GM19452 (cell line): ENCODE measurements around the gene DIP2C.
"Not testable (repeated sequence)": the region's sequence is repeated elsewhere in the genome, so short reads cannot be mapped to it uniquely, and the experiment has no call there.

ENCODE experiments used
- ATAC-seq: cut with Tn5 transposase; IDR thresholded peaks from one replicate; pipeline ENCODE4 v1.9.1; 2021; ENCODE audit not compliant: unreplicated experiment

The DIP2C gene

GRCh38 chr10:398954-399353, 290.5 kb downstream of the DIP2C start:
- ATAC-seq, result no peak

- ATAC-seq, result no peak
These were observed 292.0 kb downstream of the DIP2C start for GRCh38 chr10:397321-398068.

DNA sequence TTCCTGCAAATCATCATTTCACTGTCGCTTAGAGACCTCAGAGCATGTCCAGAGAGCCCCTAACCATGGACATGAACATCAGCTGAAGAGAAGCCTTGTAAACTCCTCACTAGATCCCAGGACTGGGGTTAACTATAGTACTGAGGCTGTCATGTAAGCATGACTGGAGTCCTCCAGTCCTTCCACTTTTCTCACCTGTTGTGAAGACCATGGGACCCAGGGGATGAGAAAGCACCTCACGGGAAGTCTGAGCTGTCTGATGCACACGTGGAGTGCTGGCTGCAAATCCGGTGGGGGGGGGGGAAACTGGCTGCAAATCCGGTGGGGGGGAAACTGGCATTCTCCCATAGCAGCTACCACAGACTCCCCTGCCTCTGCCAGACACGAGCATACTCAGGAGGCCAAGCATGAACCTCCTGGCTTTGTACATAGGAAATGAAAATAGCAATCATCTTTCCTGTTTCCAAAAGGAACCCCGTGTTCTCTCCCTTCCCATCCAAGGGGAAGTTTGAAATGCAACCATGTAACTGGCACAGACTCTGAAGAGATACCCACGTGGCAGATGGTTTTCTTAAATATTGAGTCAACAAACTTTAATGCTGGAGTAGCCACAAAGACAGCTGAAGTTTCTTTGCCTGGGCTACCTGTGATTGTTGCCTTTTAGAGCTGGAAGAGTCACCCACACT, 292.8 kb downstream of the DIP2C start:
- no peak for ATAC-seq

- no peak for ATAC-seq
These were observed 293.4 kb downstream of the DIP2C start for GRCh38 chr10:396107-396506.

- ATAC-seq, result no peak
These were observed 293.8 kb downstream of the DIP2C start for GRCh38 chr10:395665-396064.

DNA sequence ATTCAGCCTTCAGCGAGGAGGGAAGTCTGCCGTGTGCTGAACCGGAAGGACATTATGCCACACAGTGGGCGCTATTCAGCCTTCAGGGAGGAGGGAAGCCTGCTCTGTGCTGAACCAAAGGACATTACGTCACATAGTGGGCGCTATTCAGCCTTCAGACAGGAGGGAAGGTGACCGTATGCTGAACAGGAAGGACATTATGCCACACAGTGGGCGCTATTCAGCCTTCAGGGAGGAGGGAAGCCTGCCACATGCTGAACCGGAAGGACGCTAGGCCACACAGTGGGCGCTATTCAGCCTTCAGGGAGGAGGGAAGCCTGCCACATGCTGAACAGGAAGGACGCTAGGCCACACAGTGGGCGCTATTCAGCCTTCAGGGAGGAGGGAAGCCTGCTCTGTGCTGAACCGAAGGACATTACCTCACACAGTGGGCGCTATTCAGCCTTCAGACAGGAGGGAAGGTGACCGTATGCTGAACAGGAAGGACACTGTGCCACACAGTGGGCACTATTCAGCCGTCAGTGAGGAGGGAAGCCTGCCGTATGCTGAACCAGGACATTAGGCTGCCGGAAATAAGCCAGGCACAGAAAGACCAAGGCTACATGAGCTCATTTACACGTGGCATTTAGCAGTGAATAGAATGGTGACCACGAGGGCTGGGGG, 294.9 kb downstream of the DIP2C start:
- ATAC-seq, result not testable (repeated sequence)

DNA sequence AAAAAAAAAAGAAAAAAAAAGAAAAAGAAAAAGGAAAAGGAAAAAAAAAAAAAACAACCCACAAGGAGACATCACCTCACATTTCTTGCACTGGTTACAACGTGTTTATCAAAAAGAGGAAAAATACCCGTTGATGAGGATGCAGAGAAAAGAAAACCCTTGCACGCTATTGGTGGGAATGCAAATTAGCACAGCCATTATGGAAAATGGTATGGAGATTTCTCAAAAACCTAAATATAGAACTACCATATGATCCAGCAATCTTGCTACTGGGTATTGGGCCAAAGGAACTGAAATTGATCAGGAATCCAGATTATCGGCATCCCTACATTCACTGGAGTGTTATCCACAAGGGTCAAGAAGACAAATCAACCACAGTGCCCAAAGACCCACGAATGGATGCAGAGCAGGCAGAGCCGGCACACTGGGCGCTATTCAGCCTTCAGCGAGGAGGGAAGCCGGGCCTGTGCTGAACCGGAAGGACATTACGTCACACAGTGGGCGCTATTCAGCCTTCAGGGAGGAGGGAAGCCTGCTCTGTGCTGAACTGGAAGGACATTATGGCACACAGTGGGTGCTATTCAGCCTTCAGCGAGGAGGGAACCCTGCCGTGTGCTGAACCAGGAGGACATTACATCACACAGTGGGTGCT, 295.6 kb downstream of the DIP2C start:
- ATAC-seq, result no peak

DNA sequence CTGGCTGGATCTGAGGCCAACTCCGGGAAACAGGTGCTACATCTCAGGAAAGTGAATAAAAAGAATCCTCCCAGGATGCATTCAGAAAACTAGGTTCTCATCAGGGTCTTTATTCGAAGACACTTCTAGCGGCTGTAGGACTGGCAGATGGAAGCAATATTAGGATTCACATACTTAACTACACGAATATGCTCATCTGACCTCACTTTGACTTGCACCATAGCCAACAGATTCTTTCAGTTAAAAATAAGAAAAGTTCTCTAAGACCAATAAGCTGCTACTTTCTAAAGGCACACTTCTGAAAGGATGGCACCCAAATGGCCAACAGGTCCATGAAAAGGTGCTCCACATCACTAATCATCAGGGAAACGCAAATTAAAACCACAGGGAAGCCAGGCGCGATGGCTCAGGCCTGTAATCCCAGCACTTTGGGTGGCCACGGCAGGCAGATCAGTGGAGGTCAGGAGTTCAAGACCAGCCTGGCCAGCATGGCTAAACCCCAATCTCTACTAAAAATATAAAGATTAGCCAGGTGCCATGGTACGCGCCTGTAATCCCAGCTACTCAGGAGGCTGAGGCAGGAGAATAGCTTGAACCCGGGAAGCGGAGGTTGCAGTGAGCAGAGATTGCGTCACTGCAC, 296.2 kb downstream of the DIP2C start:
- ATAC-seq, result no peak

DNA sequence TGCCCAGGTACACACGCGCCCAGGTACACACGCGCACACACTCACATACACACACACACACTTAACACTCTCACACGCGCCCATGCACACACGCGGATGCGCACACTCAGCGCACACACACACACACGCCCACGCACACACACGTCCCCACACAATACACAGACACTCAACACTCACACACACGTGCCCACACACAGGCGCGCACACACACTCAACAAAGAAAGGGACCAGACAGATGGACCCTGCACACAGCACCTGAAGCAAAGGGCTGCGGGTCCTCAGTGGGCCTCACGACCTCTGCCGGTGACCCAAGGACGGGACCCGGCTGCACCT, 296.8 kb downstream of the DIP2C start:
- no peak for ATAC-seq

- ATAC-seq, result no peak
These were observed 297.4 kb downstream of the DIP2C start for GRCh38 chr10:391847-392704.

GRCh38 chr10:391305-391704, 298.2 kb downstream of the DIP2C start:
- no peak for ATAC-seq

DNA sequence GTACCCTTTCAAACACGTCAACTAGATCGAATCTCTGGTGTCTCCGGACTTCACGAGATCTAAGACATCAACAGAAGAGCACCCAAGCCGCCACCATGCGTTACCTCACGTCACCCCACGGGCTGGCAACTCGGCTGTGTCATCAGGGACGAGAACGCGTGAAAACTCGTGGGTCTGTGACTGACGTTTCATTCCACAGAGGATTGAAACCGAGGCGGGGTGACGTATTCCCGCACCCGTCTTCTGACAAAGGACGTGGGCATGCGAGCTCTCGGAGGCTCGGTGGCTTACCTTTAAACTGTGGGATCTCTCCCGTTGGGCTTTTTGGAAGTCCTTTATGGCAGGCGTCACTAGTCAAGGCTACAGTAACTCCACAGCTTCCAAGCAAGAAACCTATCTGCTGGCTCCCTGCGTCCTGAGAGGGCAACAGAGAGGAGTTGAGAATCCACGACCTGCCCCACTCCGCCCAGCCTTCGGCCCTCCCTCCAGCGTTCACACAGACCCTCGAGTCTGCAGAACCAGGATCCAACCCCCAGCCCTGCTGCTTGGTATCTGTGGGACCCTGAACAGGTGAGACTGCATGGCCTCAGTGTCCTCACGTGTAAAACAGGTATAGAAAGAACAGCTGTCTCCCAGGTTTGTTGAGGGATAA, 298.9 kb downstream of the DIP2C start:
- ATAC-seq, result no peak

GRCh38 chr10:389836-390448, 299.5 kb downstream of the DIP2C start:
- no peak for ATAC-seq

DNA sequence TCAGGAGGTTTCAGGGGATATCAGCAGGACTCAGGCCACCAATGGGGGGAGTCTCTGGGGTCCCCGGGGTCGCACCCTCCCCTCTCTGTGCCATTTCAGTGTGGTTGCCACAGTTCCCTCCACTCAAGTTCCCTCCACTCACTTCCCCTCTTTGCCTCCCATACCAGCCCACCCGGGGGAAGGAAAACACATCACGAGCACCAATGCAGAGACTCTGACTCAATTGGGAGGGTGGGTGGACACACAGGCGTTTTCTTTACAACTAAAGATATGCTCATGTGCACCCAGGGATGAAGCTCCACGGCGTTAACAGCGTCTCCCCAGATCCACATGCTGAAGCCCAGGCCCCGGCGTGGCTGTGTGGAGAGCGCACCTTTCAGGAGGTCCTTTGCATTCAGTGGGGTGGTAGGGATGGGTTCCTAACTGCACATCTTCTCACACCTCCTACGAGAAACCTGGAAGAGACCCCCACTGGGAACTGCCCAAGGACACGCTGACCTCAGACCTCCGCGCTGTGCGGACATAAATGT, 300.1 kb downstream of the DIP2C start:
- ATAC-seq, result no peak

GRCh38 chr10:388661-389045, 300.8 kb downstream of the DIP2C start:
- ATAC-seq, result no peak

GRCh38 chr10:387909-388660, 301.4 kb downstream of the DIP2C start:
- ATAC-seq, result no peak

- no peak for ATAC-seq
These were observed 301.9 kb downstream of the DIP2C start for GRCh38 chr10:387593-387891.

GRCh38 chr10:386771-387592, 302.5 kb downstream of the DIP2C start:
- no peak for ATAC-seq
